Astrocyte (in vitro differentiated cells and primary cell): ENCODE measurements around the gene IGF2BP3.

ENCODE experiments used
- CTCF ChIP-seq: IDR thresholded peaks from 2 replicates; pipeline ENCODE4 v1.5.1; 2011; ENCODE audit warnings: low read depth, mild to moderate bottlenecking, inconsistent platforms, low read length, moderate library complexity; ENCODE audit not compliant: insufficient read depth
- EZH2 ChIP-seq: IDR thresholded peaks from 2 replicates; pipeline ENCODE4 v1.6.1; 2012; ENCODE audit warnings: mild to moderate bottlenecking, low read length, inconsistent platforms; ENCODE audit not compliant: insufficient read depth

GRCh38 chr7:23387583-23387982, 82.7 kb downstream of the IGF2BP3 start:
- TF ChIP-seq CTCF, result no peak
- no peak for TF ChIP-seq EZH2
